Pancreas (tissue), 10 donors: ENCODE measurements around the gene ETS1. TPM values are rescaled to one million over a fixed set of nuclear protein-coding genes. Genes with fewer than 3 reads are reported as not detected.

Experiments
- ATAC-seq, 4 donors: fragments of 200-7000 bp; cut with Tn5 transposase; one replicate each; pipeline versions ENCODE4 v1.8.0 to v1.9.1; 2020; ENCODE audit warnings: mild to moderate bottlenecking in 4 of 4, moderate library complexity in 4 of 4
- DNase-seq, 6 donors: peaks; one replicate each; pipeline ENCODE4 v3.0.0-alpha.2; 2020
- FAIRE-seq: peaks from 2 replicates; lab custom pipeline; 2012; peaks lifted over from hg19 to GRCh38; lab: Jason Lieb, UNC
- H3K27ac ChIP-seq, 4 donors: fragments of 200-600 bp; sonication (generic); 1 replicate in 3 of 4; 2 replicates in 1 of 4; pipeline versions ENCODE4 v1.5.0 to v1.8.0; 2020
- H3K27me3 ChIP-seq, 4 donors: fragments of 200-600 bp; one replicate each; pipeline ENCODE4 v1.8.0; 2021
- H3K36me3 ChIP-seq, 3 donors: fragments of 200-600 bp; sonication (generic) in 1 of 3; one replicate each; pipeline versions ENCODE4 v1.5.0 to v1.8.0; 2020 to 2021
- H3K4me1 ChIP-seq, 3 donors: fragments of 200-600 bp; one replicate each; pipeline ENCODE4 v1.8.0; 2021
- H3K4me3 ChIP-seq, 4 donors: fragments of 200-600 bp; sonication (generic) in 2 of 4; one replicate each; pipeline versions ENCODE4 v1.5.0 to v1.8.0; 2020 to 2021
- H3K9me3 ChIP-seq, 4 donors: fragments of 200-600 bp; one replicate each; pipeline ENCODE4 v1.8.0; 2021
- WGBS, 2 donors: extraction: QIAGEN DNeasy Blood & Tissue Kit; methylation state at CpG; one replicate each; pipeline ENCODE4 v1.1.7; 2013; 5-methylcytosine and 5-hydroxymethylcytosine counted together
- intact Hi-C, 3 donors: fragments of 100-400 bp; cut with DNase I; formaldehyde crosslinking; loops; one replicate each; pipeline versions ENCODE4 v1.11.1 to v1.14.2; 2022
- polyA plus RNA-seq, 2 donors: library from polyadenylated mRNA; stranded (reverse); fragments of 200-250 nt; gene quantifications; one replicate each; pipeline ENCODE4 v1.2.3, GENCODE V29; 2013
- total RNA-seq, 6 donors: library from RNA; stranded (reverse); fragmentation: NEBNext Ultra II Directional in 4 of 6; extraction: Animal tissue kit (Norgen Biotek cat#: 25700) in 4 of 6; gene quantifications; one replicate each; pipeline versions ENCODE4 v1.2.1 to v1.2.4, GENCODE V29; 2021 to 2023
- TF ChIP-seq, protein P1 (sequence below), 4 donors: fragments of 200-600 bp; sonication (generic) in 3 of 4; IDR thresholded peaks; one replicate each; pipeline versions ENCODE4 v1.5.0 to v1.8.0; 2021; ENCODE audit warnings: antibody characterized with exemption in 4 of 4
- donor health status: healthy with polysubstance abuse.
- donor health status: DM: no; HTN: no; CAD: no; lungs with moderate emphysema.
- donor health status: DM: no; HTN: no; CAD: no.
- donor health status: control.
- donor health status: control.
- donor health status: Bipolar disorder and iron deficiency.
- donor health status: DM: yes; HTN: yes; CAD: no.
- donor health status: DM: no; HTN: no; CAD: no.
- donor health status: DM: no; HTN: no; CAD: no.
- donor health status: DM: yes; HTN: yes; CAD: no.

The ETS1 gene
- total and polyA plus RNA-seq, 8 donors = 5.4 to 26.6 (median 13.0) TPM

DNA sequence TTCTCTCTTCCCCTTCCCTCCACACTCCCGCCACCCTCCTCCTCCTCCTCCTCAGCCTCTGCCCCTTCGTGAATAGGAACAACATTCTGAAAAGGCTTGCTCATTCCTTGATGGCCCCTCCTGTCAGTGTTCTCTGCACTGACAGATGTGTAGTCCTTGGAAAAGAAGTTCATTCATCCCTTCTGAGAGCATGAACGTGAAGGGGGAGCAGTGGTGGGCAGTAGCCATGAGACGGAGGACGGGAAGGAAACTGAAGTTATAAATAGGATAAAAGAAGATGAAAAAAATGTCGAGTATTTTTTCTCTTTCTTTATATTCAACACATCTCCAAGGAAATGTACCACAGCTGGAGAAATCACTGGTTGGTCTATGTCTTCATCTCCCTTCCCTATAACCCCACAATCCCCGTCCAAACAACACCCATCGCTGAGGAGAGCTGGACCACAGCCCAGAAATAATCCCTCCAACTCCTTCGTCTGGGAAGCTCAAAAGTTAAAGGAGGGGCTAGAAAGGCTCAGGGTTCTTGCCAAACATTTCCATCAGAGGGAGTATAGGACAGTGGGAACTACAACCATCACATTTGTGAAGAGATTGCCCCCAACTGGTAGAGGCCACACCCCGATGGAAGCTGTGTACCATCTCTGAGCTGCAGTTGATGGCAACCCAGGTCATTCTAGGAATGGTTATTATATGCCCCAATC, 33.5 kb downstream of the ETS1 start:
- H3K36me3 ChIP-seq = no peaks in the 10 kb centered on the region
- H3K9me3 ChIP-seq = no peaks in the 10 kb centered on the region
- no peaks in the 10 kb centered on the region for H3K27me3 ChIP-seq
- intact Hi-C loops = no loop called here
- no peak overlapping the region for H3K4me3 ChIP-seq
- WGBS, 2 donors = 67 to 77% methylated on average over 10 of the region's 10 CpGs
- TF ChIP-seq, protein P1, sequence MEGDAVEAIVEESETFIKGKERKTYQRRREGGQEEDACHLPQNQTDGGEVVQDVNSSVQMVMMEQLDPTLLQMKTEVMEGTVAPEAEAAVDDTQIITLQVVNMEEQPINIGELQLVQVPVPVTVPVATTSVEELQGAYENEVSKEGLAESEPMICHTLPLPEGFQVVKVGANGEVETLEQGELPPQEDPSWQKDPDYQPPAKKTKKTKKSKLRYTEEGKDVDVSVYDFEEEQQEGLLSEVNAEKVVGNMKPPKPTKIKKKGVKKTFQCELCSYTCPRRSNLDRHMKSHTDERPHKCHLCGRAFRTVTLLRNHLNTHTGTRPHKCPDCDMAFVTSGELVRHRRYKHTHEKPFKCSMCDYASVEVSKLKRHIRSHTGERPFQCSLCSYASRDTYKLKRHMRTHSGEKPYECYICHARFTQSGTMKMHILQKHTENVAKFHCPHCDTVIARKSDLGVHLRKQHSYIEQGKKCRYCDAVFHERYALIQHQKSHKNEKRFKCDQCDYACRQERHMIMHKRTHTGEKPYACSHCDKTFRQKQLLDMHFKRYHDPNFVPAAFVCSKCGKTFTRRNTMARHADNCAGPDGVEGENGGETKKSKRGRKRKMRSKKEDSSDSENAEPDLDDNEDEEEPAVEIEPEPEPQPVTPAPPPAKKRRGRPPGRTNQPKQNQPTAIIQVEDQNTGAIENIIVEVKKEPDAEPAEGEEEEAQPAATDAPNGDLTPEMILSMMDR (IDR thresholded peaks at IDR 0.05) = no peak
- ATAC-seq (peak in 1 of 4 donors; percentile 45), DNase-seq (no peak), FAIRE-seq (no peak)
- no peaks in the 10 kb centered on the region for H3K4me1 ChIP-seq
- no peak overlapping the region for H3K27ac ChIP-seq

DNA sequence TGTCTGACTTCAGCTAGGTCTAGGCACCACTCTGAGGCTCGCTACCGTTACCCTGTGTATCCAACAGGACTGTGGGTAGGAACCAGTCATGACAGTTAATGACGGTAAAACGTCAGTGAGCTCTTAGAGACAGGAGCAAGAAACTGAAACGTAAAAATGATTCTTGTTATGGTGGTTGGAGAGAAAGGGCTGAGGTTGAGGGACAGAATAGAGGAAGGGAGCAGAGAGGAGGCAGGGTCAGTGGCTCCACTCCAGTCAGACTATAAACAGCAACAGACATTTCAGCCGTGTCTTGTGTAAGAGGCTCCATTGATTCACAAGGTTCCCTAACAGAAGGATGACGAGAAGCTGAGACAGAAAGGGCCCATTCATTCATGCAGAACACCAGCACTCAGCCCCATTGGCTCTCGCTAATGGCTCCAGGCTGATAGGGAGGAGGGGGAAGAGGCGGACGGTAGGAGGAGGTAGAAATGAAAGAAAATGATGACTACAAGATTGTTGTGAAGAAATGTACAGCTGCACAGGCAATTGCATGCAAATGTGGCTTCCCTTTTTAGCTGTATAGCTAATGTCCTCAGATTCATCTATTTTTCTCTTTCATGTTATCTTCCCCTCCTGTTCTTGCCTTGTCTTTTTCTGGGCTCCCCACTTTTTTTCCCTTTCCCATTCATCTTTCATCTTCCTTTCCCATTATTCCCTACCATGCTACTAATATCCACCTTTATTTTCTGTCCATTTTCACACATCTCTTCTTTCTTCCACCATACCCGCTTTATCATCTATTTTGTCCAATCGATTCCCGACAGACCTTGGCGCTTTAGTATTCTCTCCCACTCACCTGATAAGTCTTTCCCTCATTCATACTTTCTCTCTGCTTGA, 34.3 kb downstream of the ETS1 start:
- no peak overlapping the region for H3K27ac ChIP-seq
- no peaks in the 10 kb centered on the region for H3K4me1 ChIP-seq
- no peaks in the 10 kb centered on the region for H3K9me3 ChIP-seq
- DNase-seq = no peak
- TF ChIP-seq, protein P1 (IDR thresholded peaks at IDR 0.05) = no peak
- 80 to 83% methylated on average over 14 of the region's 14 CpGs for WGBS, 2 donors
- no peak overlapping the region for H3K4me3 ChIP-seq
- peak in 2 of 4 donors; percentile 18 to 19 for ATAC-seq
- intact Hi-C loops = no loop called here
- FAIRE-seq = no peak
- H3K36me3 ChIP-seq = no peaks in the 10 kb centered on the region
- H3K27me3 ChIP-seq = no peaks in the 10 kb centered on the region

DNA sequence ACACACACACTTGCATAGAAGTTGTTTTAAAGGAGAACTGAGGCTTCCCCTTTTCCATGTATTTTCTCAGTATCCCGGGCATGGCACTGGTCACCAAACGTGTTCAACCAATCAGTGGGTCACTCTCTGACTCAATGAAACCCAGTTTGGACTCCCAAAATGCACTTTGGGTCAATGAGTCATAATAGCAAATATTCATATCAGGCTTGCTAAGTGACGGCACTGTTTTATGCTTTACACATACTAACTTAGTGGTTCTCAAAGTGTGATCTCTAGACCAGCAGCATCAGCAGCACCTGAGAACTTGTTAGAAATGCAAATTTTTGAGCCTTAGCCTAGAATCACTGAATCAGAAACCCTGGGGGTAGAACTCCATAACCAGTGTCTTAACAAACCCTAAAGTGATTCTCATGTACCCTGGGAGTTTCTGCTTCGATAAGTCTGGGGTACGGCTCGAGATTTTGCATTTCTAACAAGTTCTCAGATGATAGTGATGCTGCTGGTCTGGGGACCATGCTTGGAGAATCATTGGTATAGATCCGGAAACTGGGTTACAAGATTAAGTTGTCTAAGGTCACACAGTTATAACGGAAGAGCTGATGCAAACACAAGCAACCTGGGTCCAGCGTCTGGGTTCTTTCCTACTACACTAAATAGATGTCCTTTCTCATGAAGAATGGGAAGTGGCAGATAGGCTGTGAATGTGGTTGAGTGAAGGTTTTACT, 35.6 kb downstream of the ETS1 start:
- FAIRE-seq (no peak), DNase-seq (no peak), ATAC-seq (no peak)
- H3K9me3 ChIP-seq = no peaks in the 10 kb centered on the region
- H3K4me1 ChIP-seq = no peaks in the 10 kb centered on the region
- intact Hi-C loops = no loop called here
- TF ChIP-seq, protein P1 (IDR thresholded peaks at IDR 0.05) = no peak
- no peak overlapping the region for H3K27ac ChIP-seq
- no peak overlapping the region for H3K4me3 ChIP-seq
- no peaks in the 10 kb centered on the region for H3K36me3 ChIP-seq
- 74 to 81% methylated on average over 9 of the region's 9 CpGs for WGBS, 2 donors
- H3K27me3 ChIP-seq = no peaks in the 10 kb centered on the region

DNA sequence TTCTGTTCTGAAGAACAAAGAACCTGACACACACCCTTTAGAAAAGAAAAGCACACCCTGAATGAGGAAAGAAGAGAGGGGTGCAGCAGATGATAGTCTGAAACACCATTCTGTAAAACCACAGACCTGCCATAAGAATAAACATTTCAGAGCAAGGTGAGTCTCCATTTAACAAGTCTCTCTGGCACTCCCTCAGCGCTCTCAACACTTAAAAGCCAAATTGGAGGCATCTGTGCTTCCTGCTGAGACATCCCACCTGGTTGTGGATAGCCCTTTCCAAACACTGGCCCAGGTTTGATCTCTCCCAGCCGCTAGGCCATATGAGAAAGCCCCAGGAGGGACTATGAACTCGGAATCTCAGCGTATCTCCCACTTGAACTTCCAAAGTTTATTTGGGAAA, 36.3 kb downstream of the ETS1 start:
- FAIRE-seq = no peak
- no peak for ATAC-seq
- no peak for DNase-seq
- no peak overlapping the region for H3K27ac ChIP-seq
- intact Hi-C loops = no loop called here
- H3K27me3 ChIP-seq = no peaks in the 10 kb centered on the region
- TF ChIP-seq, protein P1 (IDR thresholded peaks at IDR 0.05) = no peak
- no peaks in the 10 kb centered on the region for H3K9me3 ChIP-seq
- H3K4me3 ChIP-seq = no peak overlapping the region
- WGBS, 2 donors = 94 to 98% methylated on average over 4 of the region's 4 CpGs
- no peaks in the 10 kb centered on the region for H3K36me3 ChIP-seq
- no peaks in the 10 kb centered on the region for H3K4me1 ChIP-seq
